Thymus (tissue), 11 donors: Measurements from ENCODE around the gene ZFHX2. TPM values are rescaled to one million over a fixed set of nuclear protein-coding genes. Genes with fewer than 3 reads are reported as not detected.

ENCODE experiments used
- DNase-seq, 9 donors: peaks; one replicate each; pipeline ENCODE4 v3.0.0-alpha.2; 2013; ENCODE audit warnings: low spot score in 9 of 9, low read depth in 6 of 9, missing footprints in 1 of 9
- H3K27ac ChIP-seq, 2 donors: one replicate each; pipeline ENCODE4 v1.5.1; 2013; ENCODE audit warnings: control low read depth in 1 of 2, low read depth in 1 of 2, low read length in 1 of 2, mild to moderate bottlenecking in 1 of 2, moderate library complexity in 1 of 2
- H3K27me3 ChIP-seq, 2 donors: one replicate each; pipeline ENCODE4 v1.5.1; 2013; ENCODE audit warnings: low read length in 1 of 2; ENCODE audit not compliant: control insufficient read depth in 2 of 2, insufficient read depth in 1 of 2
- H3K36me3 ChIP-seq, 2 donors: one replicate each; pipeline ENCODE4 v1.5.1; 2013; ENCODE audit warnings: low read length in 1 of 2, mild to moderate bottlenecking in 1 of 2, moderate library complexity in 1 of 2; ENCODE audit not compliant: control insufficient read depth in 2 of 2, insufficient read depth in 2 of 2
- H3K4me1 ChIP-seq, 2 donors: one replicate each; pipeline ENCODE4 v1.5.1; 2013; ENCODE audit warnings: low read length in 2 of 2; ENCODE audit not compliant: control insufficient read depth in 2 of 2, insufficient read depth in 2 of 2
- H3K4me3 ChIP-seq, 2 donors: one replicate each; pipeline ENCODE4 v1.5.1; 2013; ENCODE audit warnings: low read length in 2 of 2, control low read depth in 1 of 2, mild to moderate bottlenecking in 1 of 2
- H3K9me3 ChIP-seq, 2 donors: one replicate each; pipeline ENCODE4 v1.5.1; 2013; ENCODE audit warnings: low read length in 1 of 2, mild to moderate bottlenecking in 1 of 2; ENCODE audit not compliant: control insufficient read depth in 2 of 2, insufficient read depth in 1 of 2
- WGBS: extraction: QIAGEN DNeasy Blood & Tissue Kit; methylation state at CpG from one replicate; pipeline ENCODE4 v1.1.7; 2013; 5-methylcytosine and 5-hydroxymethylcytosine counted together
- polyA plus RNA-seq: library from polyadenylated mRNA; stranded (reverse); fragments of 200-250 nt; gene quantifications from one replicate; pipeline ENCODE4 v1.2.3, GENCODE V29; 2013
- total RNA-seq: library from RNA; stranded (reverse); fragments of 120-200 nt; gene quantifications from one replicate; pipeline ENCODE4 v1.2.4, GENCODE V29; 2013
- donor health status: healthy.

Gene ZFHX2
- total and polyA plus RNA-seq, 2 donors: 0.24 to 0.48 TPM

GRCh38 chr14:23577004-23577681, 25.6 kb upstream of the ZFHX2 start:
- Histone ChIP-seq H3K27me3 (peaks cover 56 to 93% of the 10 kb centered on the region in 2 donors), H3K4me1 (no peaks in the 10 kb centered on the region), H3K9me3 (no peaks in the 10 kb centered on the region), H3K27ac (no peak overlapping the region), H3K4me3 (no peak overlapping the region), H3K36me3 (no peaks in the 10 kb centered on the region)
- WGBS: 5% methylated on average over 67 of the region's 67 CpGs
- no peak for DNase-seq

GRCh38 chr14:23573384-23574015, 21.9 kb upstream of the ZFHX2 start:
- no peak overlapping the region for H3K27ac ChIP-seq
- peaks cover 49 to 77% of the 10 kb centered on the region in 2 donors for H3K27me3 ChIP-seq
- no peaks in the 10 kb centered on the region for H3K9me3 ChIP-seq
- no peak overlapping the region for H3K4me3 ChIP-seq
- WGBS: 92% methylated on average over 5 of the region's 5 CpGs
- no peaks in the 10 kb centered on the region for H3K36me3 ChIP-seq
- H3K4me1 ChIP-seq: peaks cover 0 to 5% of the 10 kb centered on the region in 2 donors
- DNase-seq: no peak

GRCh38 chr14:23572836-23573235, 21.3 kb upstream of the ZFHX2 start:
- WGBS: 50% methylated on average over 4 of the region's 4 CpGs

GRCh38 chr14:23572524-23572828, 20.9 kb upstream of the ZFHX2 start:
- H3K36me3 ChIP-seq: no peaks in the 10 kb centered on the region
- H3K4me3 ChIP-seq: no peak overlapping the region
- no peaks in the 10 kb centered on the region for H3K9me3 ChIP-seq
- H3K4me1 ChIP-seq: peaks cover 0 to 14% of the 10 kb centered on the region in 2 donors
- H3K27ac ChIP-seq: no peak overlapping the region
- no peak for DNase-seq
- H3K27me3 ChIP-seq: peaks cover 39 to 67% of the 10 kb centered on the region in 2 donors
- WGBS: 55% methylated on average over 4 of the region's 4 CpGs

More at GRCh38 chr14:23572836-23573235, 21.3 kb upstream of the ZFHX2 start:
- H3K4me3 ChIP-seq: no peak overlapping the region
- H3K9me3 ChIP-seq: no peaks in the 10 kb centered on the region
- H3K36me3 ChIP-seq: no peaks in the 10 kb centered on the region
- DNase-seq: no peak
- H3K4me1 ChIP-seq: peaks cover 0 to 11% of the 10 kb centered on the region in 2 donors
- peaks cover 42 to 70% of the 10 kb centered on the region in 2 donors for H3K27me3 ChIP-seq
- H3K27ac ChIP-seq: no peak overlapping the region

- H3K9me3 ChIP-seq: no peaks in the 10 kb centered on the region
- 62% methylated on average over 14 of the region's 14 CpGs for WGBS
- H3K4me3 ChIP-seq: no peak overlapping the region
- peaks cover 3 to 16% of the 10 kb centered on the region in 2 donors for H3K4me1 ChIP-seq
- H3K27ac ChIP-seq: no peak overlapping the region
- DNase-seq: no peak
- H3K27me3 ChIP-seq: peaks cover 34 to 61% of the 10 kb centered on the region in 2 donors
- H3K36me3 ChIP-seq: no peaks in the 10 kb centered on the region
These were observed 20.3 kb upstream of the ZFHX2 start for GRCh38 chr14:23571701-23572523.

- peaks cover 0 to 3% of the 10 kb centered on the region in 2 donors for H3K36me3 ChIP-seq
- H3K27me3 ChIP-seq: peaks cover 24 to 52% of the 10 kb centered on the region in 2 donors
- H3K9me3 ChIP-seq: no peaks in the 10 kb centered on the region
- no peak for DNase-seq
- H3K27ac ChIP-seq: no peak overlapping the region
- WGBS: 95% methylated on average over 23 of the region's 23 CpGs
- H3K4me3 ChIP-seq: no peak overlapping the region
- H3K4me1 ChIP-seq: peaks cover 9 to 21% of the 10 kb centered on the region in 2 donors
These were observed 19.4 kb upstream of the ZFHX2 start for GRCh38 chr14:23570806-23571483.

- WGBS: 91% methylated on average over 7 of the region's 7 CpGs
- DNase-seq: no peak
- no peak overlapping the region for H3K27ac ChIP-seq
- peaks cover 11 to 16% of the 10 kb centered on the region in 2 donors for H3K36me3 ChIP-seq
- H3K27me3 ChIP-seq: peaks cover 12 to 38% of the 10 kb centered on the region in 2 donors
- H3K4me3 ChIP-seq: no peak overlapping the region
- peaks cover 9 to 21% of the 10 kb centered on the region in 2 donors for H3K4me1 ChIP-seq
- no peaks in the 10 kb centered on the region for H3K9me3 ChIP-seq
These were observed 18.0 kb upstream of the ZFHX2 start for GRCh38 chr14:23569443-23570151.

- Histone ChIP-seq H3K9me3 (no peaks in the 10 kb centered on the region), H3K27me3 (peaks cover 5 to 30% of the 10 kb centered on the region in 2 donors), H3K27ac (no peak overlapping the region), H3K4me1 (peaks cover 9 to 21% of the 10 kb centered on the region in 2 donors), H3K4me3 (no peak overlapping the region), H3K36me3 (peaks cover 19 to 21% of the 10 kb centered on the region in 2 donors)
- DNase-seq: peak in 1 of 9 donors; percentile 37
- WGBS: 64% methylated on average over 6 of the region's 6 CpGs
These were observed 17.2 kb upstream of the ZFHX2 start for GRCh38 chr14:23568600-23569331.
